CMK (cell line): Measurements from ENCODE around the gene ACAP2.
A peak's percentile ranks its signal among the peaks of the same experiment; 100 is the strongest.

ENCODE experiments used
- DNase-seq: peaks from one replicate; pipeline ENCODE4 v3.0.0-alpha.2; 2010; ENCODE audit warnings: low read depth

ACAP2 gene

GRCh38 chr3:195259475-195260279, 183.1 kb downstream of the ACAP2 start:
- peak; percentile 82 for DNase-seq

- DNase-seq = no peak
These were observed 183.7 kb downstream of the ACAP2 start for GRCh38 chr3:195259154-195259474.

- no peak for DNase-seq
These were observed 184.2 kb downstream of the ACAP2 start for GRCh38 chr3:195258449-195259153.

- DNase-seq = no peak
These were observed 185.1 kb downstream of the ACAP2 start for GRCh38 chr3:195257454-195258448.

GRCh38 chr3:195256639-195257453, 186.0 kb downstream of the ACAP2 start:
- DNase-seq = no peak

GRCh38 chr3:195255571-195256501, 187.0 kb downstream of the ACAP2 start:
- no peak for DNase-seq

GRCh38 chr3:195255176-195255500, 187.7 kb downstream of the ACAP2 start:
- DNase-seq = no peak

- DNase-seq = no peak
These were observed 188.2 kb downstream of the ACAP2 start for GRCh38 chr3:195254454-195255175.

- no peak for DNase-seq
These were observed 188.8 kb downstream of the ACAP2 start for GRCh38 chr3:195253923-195254432.

GRCh38 chr3:195251336-195252065, 191.3 kb downstream of the ACAP2 start:
- no peak for DNase-seq

GRCh38 chr3:195250473-195251251, 192.2 kb downstream of the ACAP2 start:
- no peak for DNase-seq

GRCh38 chr3:195249858-195250464, 192.9 kb downstream of the ACAP2 start:
- no peak for DNase-seq

GRCh38 chr3:195249057-195249770, 193.6 kb downstream of the ACAP2 start:
- no peak for DNase-seq

- DNase-seq = no peak
These were observed 194.5 kb downstream of the ACAP2 start for GRCh38 chr3:195248281-195248680.

- DNase-seq = no peak
These were observed 195.0 kb downstream of the ACAP2 start for GRCh38 chr3:195247863-195248189.

- DNase-seq = no peak
These were observed 195.5 kb downstream of the ACAP2 start for GRCh38 chr3:195247086-195247862.
